Gastroesophageal sphincter (tissue), 4 donors: ENCODE data around the gene ATG7. TPM values are rescaled to one million over a fixed set of nuclear protein-coding genes. Genes with fewer than 3 reads are reported as not detected.

Experiments used
- ATAC-seq: fragments of 150-250 bp; one replicate; pipeline ENCODE4 v1.9.1; 2016; ENCODE audit warnings: mild to moderate bottlenecking, moderate library complexity
- H3K27ac ChIP-seq, 4 donors: fragments of 200-600 bp; sonication (generic) in 3 of 4; 1 replicate in 3 of 4; 2 replicates in 1 of 4; pipeline ENCODE4 v1.5.1; 2016 to 2019
- H3K27me3 ChIP-seq: fragments of 200-600 bp; sonication (generic); one replicate; pipeline ENCODE4 v1.5.1; 2019
- H3K36me3 ChIP-seq, 2 donors: fragments of 200-600 bp; sonication (generic); one replicate each; pipeline ENCODE4 v1.5.1; 2019; ENCODE audit warnings: control low read depth in 1 of 2
- H3K4me1 ChIP-seq, 3 donors: fragments of 200-600 bp; sonication (generic); 1 replicate in 2 of 3; 2 replicates in 1 of 3; pipeline ENCODE4 v1.5.1; 2016 to 2019; ENCODE audit warnings: control low read depth in 2 of 3
- H3K4me3 ChIP-seq, 2 donors: fragments of 200-600 bp; sonication (generic); one replicate each; pipeline ENCODE4 v1.5.1; 2019; ENCODE audit warnings: mild to moderate bottlenecking in 1 of 2, moderate library complexity in 1 of 2
- H3K9me3 ChIP-seq, 3 donors: fragments of 200-600 bp; sonication (generic); one replicate each; pipeline ENCODE4 v1.5.1; 2017 to 2019; ENCODE audit warnings: control low read depth in 2 of 3
- EP300 ChIP-seq: sonication (generic); formaldehyde crosslinking; IDR thresholded peaks from one replicate; pipeline ENCODE4 v1.6.1; 2017; ENCODE audit warnings: antibody characterized with exemption, mild to moderate bottlenecking
- POLR2A ChIP-seq, 2 donors: fragments of 450-650 bp; IDR thresholded peaks; one replicate each; pipeline ENCODE4 v1.6.1; 2017; ENCODE audit warnings: antibody characterized with exemption in 2 of 2, mild to moderate bottlenecking in 2 of 2, moderate library complexity in 1 of 2
- POLR2AphosphoS5 ChIP-seq: sonication (generic); formaldehyde crosslinking; IDR thresholded peaks from one replicate; pipeline ENCODE4 v1.6.1; 2017; ENCODE audit warnings: antibody characterized with exemption
- WGBS, 2 donors: methylation state at CpG; one replicate each; pipeline ENCODE4 v1.1.5; 2018; ENCODE audit warnings: low coverage in 1 of 2; 5-methylcytosine and 5-hydroxymethylcytosine counted together
- total RNA-seq, 4 donors: library from RNA; depleted of rRNA; stranded (reverse); fragments of >200 nt; gene quantifications; one replicate each; pipeline ENCODE4 v1.1.0, GENCODE V29; 2016
- TF ChIP-seq, protein P1 (sequence below), 4 experiments: fragments of 200-600 bp in 2 of 4; fragments of 450-650 bp in 2 of 4; sonication (generic) in 1 of 4; IDR thresholded peaks; one replicate each; pipeline ENCODE4 v1.5.1; 2017 to 2019; ENCODE audit warnings: antibody characterized with exemption in 4 of 4, mild to moderate bottlenecking in 2 of 4, moderate library complexity in 2 of 4

The ATG7 gene
- total RNA-seq, 4 donors from 2014 or later, result 28.3 to 64.9 (median 36.5) TPM

DNA sequence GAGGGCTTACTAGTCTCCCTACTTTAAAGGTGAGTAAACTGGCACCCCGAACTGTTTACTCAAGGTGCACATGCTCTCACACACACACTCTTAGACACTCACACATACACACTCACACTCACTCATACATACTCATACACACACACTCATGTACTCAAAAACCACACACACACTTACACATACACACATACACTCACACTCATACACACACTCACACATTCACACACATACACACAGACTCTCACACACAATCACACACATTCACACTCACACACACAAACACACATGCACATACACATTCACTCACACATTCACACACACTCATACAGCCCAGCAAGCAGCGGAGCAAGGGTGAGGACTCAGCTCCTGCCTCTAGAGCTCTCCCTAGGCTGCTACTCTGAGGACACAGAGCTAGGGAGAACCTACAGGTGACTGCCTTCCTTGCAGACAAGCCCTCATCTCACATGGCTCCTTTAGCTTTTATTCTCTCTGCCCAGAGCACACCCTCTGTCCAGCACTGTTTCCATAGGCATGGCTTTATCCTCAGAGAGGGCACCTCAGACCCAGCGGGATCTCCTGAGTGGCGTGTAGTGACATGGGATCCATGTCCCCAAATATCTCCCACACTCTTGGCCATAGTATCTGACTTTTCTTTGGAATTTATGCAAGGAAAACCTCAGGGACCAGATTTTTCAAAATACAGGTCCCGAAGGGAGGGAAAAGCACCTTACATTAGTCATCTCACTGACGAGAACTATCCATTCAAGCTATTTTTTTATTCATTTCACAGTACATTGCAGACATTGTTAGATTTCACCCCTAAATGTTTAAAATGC is 26.2 kb upstream of the ATG7 start:
- no peak for ATAC-seq

DNA sequence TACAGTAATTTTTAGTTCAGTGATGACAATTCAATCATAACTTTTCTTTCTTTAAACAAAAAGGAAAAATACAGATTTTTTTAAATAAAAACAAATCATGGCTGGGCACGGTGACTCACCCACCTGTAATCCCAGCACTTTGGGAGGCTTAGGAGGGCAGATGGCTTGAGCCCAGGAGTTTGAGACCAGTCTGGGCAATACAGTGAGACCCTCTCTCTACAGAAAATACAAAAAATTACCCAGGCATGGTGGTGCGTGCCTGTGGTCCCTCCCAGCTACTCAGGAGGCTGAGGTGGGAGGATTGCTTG is 25.6 kb upstream of the ATG7 start:
- 88 to 91% methylated on average over 2 of the region's 2 CpGs for WGBS, 2 donors
- Histone ChIP-seq H3K4me3 (no peak overlapping the region), H3K9me3 (no peaks in the 10 kb centered on the region), H3K4me1 (no peaks in the 10 kb centered on the region), H3K27me3 (no peaks in the 10 kb centered on the region), H3K36me3 (no peaks in the 10 kb centered on the region), H3K27ac (no peak overlapping the region)
- no peak for ATAC-seq
- TF ChIP-seq, protein P1, sequence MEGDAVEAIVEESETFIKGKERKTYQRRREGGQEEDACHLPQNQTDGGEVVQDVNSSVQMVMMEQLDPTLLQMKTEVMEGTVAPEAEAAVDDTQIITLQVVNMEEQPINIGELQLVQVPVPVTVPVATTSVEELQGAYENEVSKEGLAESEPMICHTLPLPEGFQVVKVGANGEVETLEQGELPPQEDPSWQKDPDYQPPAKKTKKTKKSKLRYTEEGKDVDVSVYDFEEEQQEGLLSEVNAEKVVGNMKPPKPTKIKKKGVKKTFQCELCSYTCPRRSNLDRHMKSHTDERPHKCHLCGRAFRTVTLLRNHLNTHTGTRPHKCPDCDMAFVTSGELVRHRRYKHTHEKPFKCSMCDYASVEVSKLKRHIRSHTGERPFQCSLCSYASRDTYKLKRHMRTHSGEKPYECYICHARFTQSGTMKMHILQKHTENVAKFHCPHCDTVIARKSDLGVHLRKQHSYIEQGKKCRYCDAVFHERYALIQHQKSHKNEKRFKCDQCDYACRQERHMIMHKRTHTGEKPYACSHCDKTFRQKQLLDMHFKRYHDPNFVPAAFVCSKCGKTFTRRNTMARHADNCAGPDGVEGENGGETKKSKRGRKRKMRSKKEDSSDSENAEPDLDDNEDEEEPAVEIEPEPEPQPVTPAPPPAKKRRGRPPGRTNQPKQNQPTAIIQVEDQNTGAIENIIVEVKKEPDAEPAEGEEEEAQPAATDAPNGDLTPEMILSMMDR (IDR thresholded peaks at IDR 0.05), result no peak
- TF ChIP-seq POLR2A (IDR thresholded peaks at IDR 0.05) (no peak), EP300 (no peak), POLR2AphosphoS5 (no peak)

More for the DNA sequence above, 26.2 kb upstream of the ATG7 start:
- Histone ChIP-seq H3K9me3 (no peaks in the 10 kb centered on the region), H3K36me3 (no peaks in the 10 kb centered on the region), H3K27ac (no peak overlapping the region), H3K4me3 (no peak overlapping the region), H3K4me1 (no peaks in the 10 kb centered on the region), H3K27me3 (no peaks in the 10 kb centered on the region)
- WGBS, 2 donors, result 68 to 82% methylated on average over 4 to 6 of the region's 6 CpGs
- TF ChIP-seq, protein P1 (IDR thresholded peaks at IDR 0.05), result no peak
- TF ChIP-seq EP300, result no peak
- TF ChIP-seq POLR2AphosphoS5, result no peak
- no peak for TF ChIP-seq POLR2A (IDR thresholded peaks at IDR 0.05)

- no peaks in the 10 kb centered on the region for H3K27me3 ChIP-seq
- H3K36me3 ChIP-seq, result no peaks in the 10 kb centered on the region
- ATAC-seq, result no peak
- no peaks in the 10 kb centered on the region for H3K4me1 ChIP-seq
- TF ChIP-seq POLR2AphosphoS5 (no peak), POLR2A (IDR thresholded peaks at IDR 0.05) (no peak), EP300 (no peak)
- TF ChIP-seq, protein P1 (IDR thresholded peaks at IDR 0.05), result no peak
- 83 to 92% methylated on average over 4 to 7 of the region's 8 CpGs for WGBS, 2 donors
- no peak overlapping the region for H3K27ac ChIP-seq
- no peaks in the 10 kb centered on the region for H3K9me3 ChIP-seq
- no peak overlapping the region for H3K4me3 ChIP-seq
Measured at GRCh38 chr3:11247362-11247761, 24.8 kb upstream of the ATG7 start.

DNA sequence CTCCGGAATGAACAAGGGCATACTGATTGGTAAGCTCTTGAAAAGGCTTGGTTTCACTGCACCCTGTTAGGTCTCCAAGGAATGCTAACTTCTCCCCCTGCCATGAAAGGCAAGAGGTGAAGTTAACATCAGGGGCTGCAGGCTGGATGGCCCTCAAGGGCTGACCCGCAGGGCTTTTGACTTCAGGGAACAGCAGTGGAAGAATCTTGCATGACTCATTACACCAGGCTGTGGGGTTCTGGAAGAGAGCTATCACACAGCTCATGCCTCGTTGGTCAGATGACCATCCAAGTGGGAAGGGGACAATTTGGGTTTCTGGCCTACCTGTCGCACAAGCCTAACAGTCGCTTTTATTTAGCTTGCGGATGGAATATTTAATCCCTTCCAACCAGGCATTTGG is 23.6 kb upstream of the ATG7 start:
- Histone ChIP-seq H3K36me3 (no peaks in the 10 kb centered on the region), H3K4me1 (no peaks in the 10 kb centered on the region), H3K27me3 (no peaks in the 10 kb centered on the region), H3K27ac (no peak overlapping the region), H3K4me3 (no peak overlapping the region), H3K9me3 (no peaks in the 10 kb centered on the region)
- TF ChIP-seq POLR2A (IDR thresholded peaks at IDR 0.05), result no peak
- no peak for TF ChIP-seq POLR2AphosphoS5
- no peak for TF ChIP-seq EP300
- TF ChIP-seq, protein P1 (IDR thresholded peaks at IDR 0.05), result no peak
- 93 to 98% methylated on average over 4 to 5 of the region's 6 CpGs for WGBS, 2 donors
- no peak for ATAC-seq
